HFF-Myc (cell line): Measurements from ENCODE around the gene PRPS2.
A peak's percentile ranks its signal among the peaks of the same experiment; 100 is the strongest.

Source experiments
- DNase-seq: peaks from one replicate; pipeline ENCODE4 v3.0.0-alpha.2; 2011; ENCODE audit warnings: low read depth; ENCODE audit errors: extremely low read depth
- H3K4me3 ChIP-seq: replicated peaks from 2 replicates; pipeline ENCODE4 v1.5.1; 2011; ENCODE audit warnings: low read depth, mild to moderate bottlenecking, control low read depth, low read length
- TF ChIP-seq, protein P1 (sequence below): IDR thresholded peaks from 2 replicates; pipeline ENCODE4 v1.5.1; 2012; ENCODE audit warnings: mild to moderate bottlenecking, low read depth, low read length, control low read depth; ENCODE audit errors: missing control alignments

Gene PRPS2

DNA sequence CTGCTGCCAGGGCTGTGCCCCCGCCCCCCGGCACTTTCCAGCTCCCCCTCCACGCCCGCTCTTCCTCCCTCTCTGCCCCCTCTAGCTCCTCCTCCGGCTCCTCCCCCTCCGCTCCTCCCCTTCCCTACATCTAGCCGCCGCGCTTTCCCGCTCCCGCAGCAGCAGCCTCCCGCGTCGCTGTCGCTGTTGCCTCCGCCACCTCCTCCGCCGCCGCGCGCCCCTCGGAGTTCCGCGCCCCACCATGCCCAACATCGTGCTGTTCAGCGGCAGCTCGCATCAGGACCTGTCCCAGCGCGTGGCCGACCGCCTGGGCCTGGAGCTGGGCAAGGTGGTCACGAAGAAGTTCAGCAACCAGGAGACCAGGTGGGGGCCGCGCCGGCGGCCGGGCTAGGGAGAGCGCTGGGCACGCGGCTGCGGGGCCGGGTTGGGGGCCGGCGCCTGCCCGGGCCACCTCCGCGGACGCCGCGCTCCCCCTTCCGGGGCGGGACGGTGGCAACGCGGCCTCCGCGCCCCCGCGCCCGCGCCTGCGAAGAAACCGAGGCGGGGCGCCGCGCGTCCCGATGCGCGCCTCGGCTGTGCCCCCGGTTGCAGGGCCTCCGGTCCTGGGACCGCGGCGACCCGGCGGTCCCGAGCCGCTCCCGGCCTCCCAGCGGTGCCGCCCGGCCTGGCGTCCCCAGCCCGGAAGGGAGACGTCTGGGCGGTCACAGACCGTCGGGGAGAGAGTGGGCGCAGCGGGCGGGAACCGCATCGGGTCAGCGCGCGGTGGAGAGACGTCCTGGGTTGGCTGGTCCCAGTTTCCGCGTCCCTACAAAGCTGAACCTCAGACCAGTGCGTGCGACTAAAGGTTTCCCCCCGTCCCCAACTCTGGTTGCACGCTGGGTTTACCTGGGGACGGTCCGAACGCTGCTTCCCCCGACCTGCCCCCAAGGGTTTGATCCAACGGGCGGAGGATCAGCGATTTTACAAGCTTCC is at the start of gene PRPS2:
Gene PRPS2, plus strand, starts transcription at position 156 of the 972 bp plus-strand sequence. Its CDS starts 86 bp downstream, at position 242.
- DNase-seq: no peak

DNA sequence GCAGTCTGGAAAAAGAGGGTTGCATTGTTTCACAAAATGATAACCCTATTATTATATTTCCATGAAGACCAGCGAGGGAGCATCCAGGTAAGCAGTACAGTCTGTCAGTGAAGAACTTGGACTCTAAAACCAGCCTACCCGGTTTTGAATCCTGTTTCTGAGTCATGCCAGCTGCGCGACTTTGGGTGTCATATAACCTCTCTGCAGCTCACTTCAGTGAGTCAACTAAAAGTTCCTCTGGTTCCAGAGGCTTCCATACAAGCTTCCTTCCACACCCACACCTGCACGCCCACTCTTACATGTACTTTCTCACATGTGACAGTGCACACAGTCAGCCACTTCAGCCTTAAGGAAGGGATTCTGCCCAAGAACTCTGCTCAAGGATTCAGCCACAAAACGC is 49.8 kb upstream of the PRPS2 start:
- DNase-seq: no peak
- TF ChIP-seq, protein P1, sequence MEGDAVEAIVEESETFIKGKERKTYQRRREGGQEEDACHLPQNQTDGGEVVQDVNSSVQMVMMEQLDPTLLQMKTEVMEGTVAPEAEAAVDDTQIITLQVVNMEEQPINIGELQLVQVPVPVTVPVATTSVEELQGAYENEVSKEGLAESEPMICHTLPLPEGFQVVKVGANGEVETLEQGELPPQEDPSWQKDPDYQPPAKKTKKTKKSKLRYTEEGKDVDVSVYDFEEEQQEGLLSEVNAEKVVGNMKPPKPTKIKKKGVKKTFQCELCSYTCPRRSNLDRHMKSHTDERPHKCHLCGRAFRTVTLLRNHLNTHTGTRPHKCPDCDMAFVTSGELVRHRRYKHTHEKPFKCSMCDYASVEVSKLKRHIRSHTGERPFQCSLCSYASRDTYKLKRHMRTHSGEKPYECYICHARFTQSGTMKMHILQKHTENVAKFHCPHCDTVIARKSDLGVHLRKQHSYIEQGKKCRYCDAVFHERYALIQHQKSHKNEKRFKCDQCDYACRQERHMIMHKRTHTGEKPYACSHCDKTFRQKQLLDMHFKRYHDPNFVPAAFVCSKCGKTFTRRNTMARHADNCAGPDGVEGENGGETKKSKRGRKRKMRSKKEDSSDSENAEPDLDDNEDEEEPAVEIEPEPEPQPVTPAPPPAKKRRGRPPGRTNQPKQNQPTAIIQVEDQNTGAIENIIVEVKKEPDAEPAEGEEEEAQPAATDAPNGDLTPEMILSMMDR: no peak
- H3K4me3 ChIP-seq: no peak overlapping the region

More for the DNA sequence above, at the start of gene PRPS2:
- TF ChIP-seq, protein P1: no peak
- H3K4me3 ChIP-seq: peak within 1 kb of the TSS; percentile 67

DNA sequence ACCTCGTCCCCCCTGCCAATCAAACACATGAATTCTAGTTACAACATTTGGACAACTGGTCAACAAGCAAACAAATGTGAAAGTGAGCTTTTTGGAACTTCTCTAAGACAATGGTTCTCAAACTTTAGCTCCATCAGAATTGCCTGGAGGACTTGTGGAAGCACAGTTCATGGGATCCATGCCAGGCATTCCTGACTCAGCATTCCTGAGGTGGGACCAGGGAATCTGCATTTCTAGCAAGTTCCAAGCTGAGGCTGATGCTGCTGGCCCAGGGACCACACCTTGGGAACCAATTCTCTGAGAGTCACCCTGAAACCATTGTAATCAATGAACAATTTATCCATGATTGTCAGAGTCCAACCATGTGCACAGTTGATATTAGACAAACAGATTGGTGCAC is 43.8 kb upstream of the PRPS2 start:
- no peak for DNase-seq
- H3K4me3 ChIP-seq: no peak overlapping the region
- TF ChIP-seq, protein P1: no peak

DNA sequence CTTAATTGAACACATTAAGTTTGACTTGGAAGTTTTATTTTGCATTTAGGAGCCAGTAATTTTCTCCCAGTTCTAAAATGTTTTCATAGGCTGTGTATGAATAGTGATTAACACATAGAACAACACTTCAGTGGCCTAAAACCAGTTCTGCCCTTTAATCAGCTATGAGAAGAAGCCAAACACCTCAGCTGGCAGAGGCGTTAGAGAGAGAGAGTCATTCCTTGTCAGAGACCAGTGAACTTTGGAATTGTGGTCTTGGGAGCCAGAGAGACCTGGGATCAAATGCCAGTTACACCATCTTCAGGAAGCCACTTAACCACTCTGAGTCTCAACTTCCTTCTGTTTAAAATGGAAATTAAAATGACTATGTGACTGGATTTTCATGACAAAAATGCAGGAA is 39.3 kb upstream of the PRPS2 start:
- DNase-seq: no peak
- TF ChIP-seq, protein P1: no peak
- no peak overlapping the region for H3K4me3 ChIP-seq

DNA sequence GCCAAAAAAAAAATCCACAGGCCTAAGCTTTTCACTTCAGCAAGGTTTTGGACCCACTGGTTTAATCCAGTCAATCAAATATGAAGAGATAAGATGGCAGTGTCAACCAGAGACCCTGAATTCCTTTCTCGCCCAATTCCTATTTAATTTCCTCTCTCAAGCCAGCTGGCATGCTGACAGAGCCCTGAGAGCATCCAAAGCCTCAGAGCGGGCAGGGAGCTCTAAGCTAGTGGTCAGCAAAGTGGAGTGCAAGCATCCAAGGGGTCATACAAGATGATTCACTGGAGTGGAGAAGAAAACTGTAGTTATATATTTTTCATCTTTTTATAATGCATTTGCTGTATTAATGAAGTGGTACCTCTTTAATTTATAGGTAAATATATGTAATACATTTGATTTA is 37.8 kb upstream of the PRPS2 start:
- H3K4me3 ChIP-seq: no peak overlapping the region
- TF ChIP-seq, protein P1: no peak
- no peak for DNase-seq

DNA sequence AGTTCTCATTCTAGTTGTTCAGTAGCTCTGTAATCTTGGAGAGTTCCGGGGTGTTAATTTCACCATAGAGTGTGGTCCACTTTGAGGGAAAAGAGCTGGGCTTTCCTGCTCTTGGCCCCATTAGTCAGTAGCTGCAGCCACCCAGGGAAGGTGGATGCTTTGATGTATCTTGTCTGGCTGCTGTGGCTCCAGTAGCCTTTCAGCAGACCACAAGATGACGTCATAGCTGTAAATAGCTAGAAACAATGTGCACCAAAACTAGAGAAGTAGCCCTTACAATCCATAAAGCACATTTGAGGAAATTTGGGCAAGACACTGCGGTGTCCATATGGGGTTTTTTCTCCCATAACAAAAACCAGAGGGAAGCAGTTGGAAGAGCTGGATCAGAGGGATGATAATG is 32.9 kb upstream of the PRPS2 start:
- no peak overlapping the region for H3K4me3 ChIP-seq
- TF ChIP-seq, protein P1: no peak
- DNase-seq: no peak
